COR-L47 (cell line): ENCODE measurements around the gene AQP9.
A peak's percentile ranks its signal among the peaks of the same experiment; 100 is the strongest.

Source experiments
- DNase-seq: peaks from one replicate; lab custom pipeline; 2025; lab: John Stamatoyannopoulos, UW

Gene AQP9

DNA sequence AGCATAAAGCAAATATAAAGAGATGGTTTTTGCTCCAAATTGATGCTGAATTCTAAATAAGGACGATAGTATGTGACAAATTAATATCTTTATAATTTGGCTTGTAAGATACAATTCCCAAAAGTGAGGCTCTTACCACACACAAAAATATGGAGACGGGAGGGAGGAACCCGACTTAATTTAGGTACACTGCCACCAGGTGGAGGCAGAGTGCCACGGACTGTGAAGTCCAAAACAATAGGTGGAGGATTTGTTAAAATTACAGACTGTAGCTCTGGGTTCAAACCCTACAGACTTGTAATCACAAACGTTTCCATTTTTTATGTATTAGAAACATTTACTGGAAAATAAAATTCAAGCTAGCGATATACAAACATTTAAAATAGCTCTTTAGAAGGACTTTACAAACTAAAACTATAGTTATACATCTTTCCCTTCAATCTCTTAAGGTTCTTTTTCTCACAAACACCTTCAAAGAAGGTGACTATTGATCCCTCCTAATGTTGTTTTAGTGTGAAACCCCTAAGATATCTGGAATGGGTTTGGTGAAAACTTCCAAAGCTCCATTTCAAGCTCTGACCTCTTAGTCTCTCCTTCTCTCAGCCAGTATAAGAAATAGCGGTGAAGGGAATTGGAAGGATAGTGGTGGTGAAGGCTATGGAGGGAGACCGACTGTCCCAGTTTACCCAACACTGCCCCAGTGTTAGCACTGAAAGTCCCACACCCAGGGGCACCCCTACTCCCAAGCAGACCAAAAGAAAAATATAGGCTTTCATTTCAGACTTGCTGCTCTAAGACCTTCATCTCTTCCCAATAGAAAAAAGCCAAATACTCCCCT lies 89.7 kb downstream of the AQP9 start:
- DNase-seq = peak; percentile 64

DNA sequence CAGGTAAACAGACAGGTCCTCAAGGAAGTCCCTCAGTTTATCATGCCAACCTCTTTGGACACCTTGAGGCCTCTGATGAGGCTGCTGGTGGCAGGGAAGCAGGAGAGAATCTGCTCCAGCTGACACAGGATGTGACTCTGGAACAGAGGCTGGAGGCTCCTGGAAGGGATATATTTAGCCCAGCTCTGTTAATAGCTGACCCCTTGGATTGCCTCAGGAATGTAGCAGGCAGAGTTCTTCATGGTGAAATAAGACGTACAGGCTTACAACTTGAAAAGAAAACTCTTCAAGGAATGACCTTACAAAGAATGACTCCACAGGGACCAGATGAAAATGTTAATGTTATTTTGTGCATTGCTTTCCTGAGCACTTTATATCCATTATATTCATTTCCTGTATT lies 90.5 kb downstream of the AQP9 start:
- DNase-seq = no peak

DNA sequence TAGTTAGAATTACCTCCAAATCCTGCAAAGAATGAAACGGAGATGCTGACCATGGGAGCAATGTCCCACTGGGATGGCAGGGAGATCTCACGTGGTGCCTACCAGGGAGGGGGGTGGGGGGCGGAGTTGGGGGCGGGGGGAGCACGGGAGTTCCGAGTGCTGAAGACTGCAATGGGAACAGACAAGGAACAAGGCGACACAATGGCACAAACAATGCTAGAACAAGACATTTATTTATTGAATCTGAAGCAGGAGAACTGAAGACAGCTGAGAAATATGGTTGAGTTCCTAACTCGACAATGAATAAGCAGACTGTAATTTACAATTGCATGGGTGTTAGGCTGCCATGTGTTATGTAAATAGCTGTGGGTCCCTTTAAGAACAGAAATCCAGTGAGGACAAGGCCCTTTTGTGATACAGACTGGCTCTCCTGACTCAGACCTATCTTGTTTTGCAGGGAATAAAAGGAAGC lies 91.2 kb downstream of the AQP9 start:
- no peak for DNase-seq

DNA sequence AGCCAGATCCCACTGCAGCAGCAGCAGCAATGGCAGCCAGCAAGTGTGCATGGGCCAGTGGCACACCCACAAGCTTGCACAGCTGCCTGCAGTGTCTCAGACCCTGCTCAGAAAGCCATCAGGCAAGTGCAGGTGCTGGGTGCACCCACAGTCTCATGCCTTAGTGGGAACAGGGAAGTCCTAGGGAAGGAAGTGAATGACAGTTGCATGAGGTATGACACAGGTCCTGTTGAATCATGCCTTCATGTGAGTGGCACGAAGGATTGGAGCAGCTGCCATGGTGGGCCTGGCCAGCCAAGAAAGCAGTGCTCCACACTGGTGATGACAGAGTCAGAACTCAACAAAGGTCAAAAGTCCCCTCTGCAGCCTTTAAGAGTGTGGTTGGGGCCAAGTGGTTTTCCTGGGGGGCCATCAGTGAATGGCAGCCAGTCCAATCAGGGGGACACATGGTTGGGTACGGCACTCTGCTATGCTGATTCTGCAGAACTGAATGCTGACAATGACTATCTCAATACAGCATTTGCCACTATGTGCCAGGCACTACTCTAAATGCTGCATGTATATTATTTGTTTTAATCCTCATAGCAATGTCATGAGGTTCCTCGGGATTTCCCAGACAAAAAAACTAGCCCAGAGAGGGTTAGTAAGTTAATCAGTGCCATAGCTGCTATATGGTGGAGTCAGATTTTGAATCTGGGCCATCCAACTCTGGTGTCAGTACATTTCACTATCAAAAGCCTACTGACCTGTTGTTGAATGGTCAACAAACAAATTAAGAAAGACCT lies 94.3 kb downstream of the AQP9 start:
- DNase-seq = no peak

DNA sequence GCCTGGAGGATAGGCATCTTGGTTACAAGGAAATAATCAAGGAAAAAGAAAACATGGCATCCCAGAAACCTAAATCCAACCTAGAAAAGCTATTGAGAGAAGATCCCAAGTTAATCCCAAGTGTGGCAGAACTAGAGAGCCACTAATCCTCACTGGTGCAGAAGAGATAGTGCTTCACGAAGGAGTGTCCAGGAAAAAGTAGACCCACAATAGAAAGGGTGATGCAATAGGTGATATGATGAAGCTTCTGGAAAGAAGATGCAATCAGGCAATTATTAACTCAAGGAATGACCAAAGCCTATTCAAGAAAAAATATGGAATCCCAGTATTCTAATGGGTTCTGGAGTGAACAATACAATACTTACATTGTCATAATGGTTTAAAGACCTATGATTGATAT lies 95.2 kb downstream of the AQP9 start:
- no peak for DNase-seq
